ENCODE measurements around the gene PCDHGB2.

- TF ChIP-seq CTCF (IDR thresholded peaks at IDR 0.05) (no peak), POLR2A (IDR thresholded peaks at IDR 0.05) (no peak)
These were observed 43.6 kb downstream of the PCDHGB2 start for GRCh38 chr5:141403387-141403786.

Measured in adrenal gland (tissue), 5 donors.